ENCODE results near the gene DPY19L3. TPM values are rescaled to one million over a fixed set of nuclear protein-coding genes. Genes with fewer than 3 reads are reported as not detected.

Gene DPY19L3
- total and polyA plus RNA-seq, 2 experiments from 2014 or later = 12.9 to 51.4 TPM

DNA sequence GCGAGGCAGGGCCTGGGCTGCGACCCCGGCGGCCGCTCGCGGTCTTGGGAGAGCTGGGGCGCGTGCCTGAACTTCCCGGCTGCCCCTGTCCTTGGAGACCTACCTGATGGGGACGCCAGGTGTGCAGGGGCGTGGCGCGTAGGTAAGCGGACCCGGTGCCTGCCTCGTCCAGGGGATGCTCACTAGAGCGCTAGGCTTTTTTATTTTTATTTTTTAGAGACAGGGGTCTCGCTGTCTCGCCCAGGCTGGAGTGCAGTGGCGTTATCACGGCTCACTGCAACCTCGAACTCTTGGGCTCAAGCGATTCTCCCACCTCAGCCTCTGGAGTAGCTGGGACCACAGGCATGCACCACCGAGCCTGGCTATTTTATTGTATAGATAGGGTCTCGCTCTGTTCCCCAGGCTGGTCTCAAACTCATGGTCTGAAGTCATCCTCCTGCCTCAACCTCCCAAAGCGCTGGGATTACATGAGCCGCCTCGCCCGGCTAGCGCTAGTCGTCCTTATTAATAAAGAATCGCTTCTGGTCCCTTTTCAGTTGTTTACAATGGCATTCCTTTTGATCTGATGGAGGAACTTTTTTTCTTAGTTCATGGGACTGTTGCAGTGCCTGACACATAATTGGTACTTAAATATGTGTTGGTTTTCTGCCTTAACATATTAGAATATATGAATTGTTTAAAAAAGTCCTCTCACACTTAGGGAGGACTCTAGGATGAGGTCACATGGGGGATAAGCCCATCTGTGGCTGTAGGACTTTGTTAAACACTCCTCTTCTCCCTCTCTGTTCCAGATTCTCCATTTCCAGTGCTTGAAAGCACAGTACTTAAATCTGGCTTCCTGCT is 812 bp downstream of the DPY19L3 start:
- H3K9me2 ChIP-seq (replicated peaks; ENCODE audit: insufficient read depth) = no peaks in the 10 kb centered on the region
- peaks cover 9% of the 10 kb centered on the region for H3K4me1 ChIP-seq (ENCODE audit: insufficient read depth)
- WGBS (ENCODE audit: low lambda C conversion rate, missing lambda C conversion rate) = 8% methylated on average over 20 of the region's 33 CpGs
- no peaks in the 10 kb centered on the region for H3K27me3 ChIP-seq
- DNase-seq (ENCODE audit: low spot score) = no peak
- TF ChIP-seq EZH2 (IDR thresholded peaks at IDR 0.05; ENCODE audit: borderline replicate concordance) (no peak), EZH2phosphoT487 (IDR thresholded peaks at IDR 0.05; ENCODE audit: low read depth, severe bottlenecking, unreplicated experiment) (no peak)
- TF ChIP-seq, protein P1, sequence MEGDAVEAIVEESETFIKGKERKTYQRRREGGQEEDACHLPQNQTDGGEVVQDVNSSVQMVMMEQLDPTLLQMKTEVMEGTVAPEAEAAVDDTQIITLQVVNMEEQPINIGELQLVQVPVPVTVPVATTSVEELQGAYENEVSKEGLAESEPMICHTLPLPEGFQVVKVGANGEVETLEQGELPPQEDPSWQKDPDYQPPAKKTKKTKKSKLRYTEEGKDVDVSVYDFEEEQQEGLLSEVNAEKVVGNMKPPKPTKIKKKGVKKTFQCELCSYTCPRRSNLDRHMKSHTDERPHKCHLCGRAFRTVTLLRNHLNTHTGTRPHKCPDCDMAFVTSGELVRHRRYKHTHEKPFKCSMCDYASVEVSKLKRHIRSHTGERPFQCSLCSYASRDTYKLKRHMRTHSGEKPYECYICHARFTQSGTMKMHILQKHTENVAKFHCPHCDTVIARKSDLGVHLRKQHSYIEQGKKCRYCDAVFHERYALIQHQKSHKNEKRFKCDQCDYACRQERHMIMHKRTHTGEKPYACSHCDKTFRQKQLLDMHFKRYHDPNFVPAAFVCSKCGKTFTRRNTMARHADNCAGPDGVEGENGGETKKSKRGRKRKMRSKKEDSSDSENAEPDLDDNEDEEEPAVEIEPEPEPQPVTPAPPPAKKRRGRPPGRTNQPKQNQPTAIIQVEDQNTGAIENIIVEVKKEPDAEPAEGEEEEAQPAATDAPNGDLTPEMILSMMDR (IDR thresholded peaks at IDR 0.05; ENCODE audit: poor library complexity) = no peak
- H3K27ac ChIP-seq = peak overlapping the region; percentile 99
- peaks cover 50% of the 10 kb centered on the region for H3K79me2 ChIP-seq
- no peaks in the 10 kb centered on the region for H3K36me3 ChIP-seq (replicated peaks; ENCODE audit: insufficient read depth, low read depth)
- H3K9me3 ChIP-seq (ENCODE audit: low read depth) = no peaks in the 10 kb centered on the region
- H2AFZ ChIP-seq = peak overlapping the region; percentile 86
- H3K4me3 ChIP-seq = peak overlapping the region; percentile 67
- peak overlapping the region; percentile 90 for H3K4me2 ChIP-seq
- H4K20me1 ChIP-seq (ENCODE audit: insufficient read depth, poor library complexity, severe bottlenecking) = no peaks in the 10 kb centered on the region

DNA sequence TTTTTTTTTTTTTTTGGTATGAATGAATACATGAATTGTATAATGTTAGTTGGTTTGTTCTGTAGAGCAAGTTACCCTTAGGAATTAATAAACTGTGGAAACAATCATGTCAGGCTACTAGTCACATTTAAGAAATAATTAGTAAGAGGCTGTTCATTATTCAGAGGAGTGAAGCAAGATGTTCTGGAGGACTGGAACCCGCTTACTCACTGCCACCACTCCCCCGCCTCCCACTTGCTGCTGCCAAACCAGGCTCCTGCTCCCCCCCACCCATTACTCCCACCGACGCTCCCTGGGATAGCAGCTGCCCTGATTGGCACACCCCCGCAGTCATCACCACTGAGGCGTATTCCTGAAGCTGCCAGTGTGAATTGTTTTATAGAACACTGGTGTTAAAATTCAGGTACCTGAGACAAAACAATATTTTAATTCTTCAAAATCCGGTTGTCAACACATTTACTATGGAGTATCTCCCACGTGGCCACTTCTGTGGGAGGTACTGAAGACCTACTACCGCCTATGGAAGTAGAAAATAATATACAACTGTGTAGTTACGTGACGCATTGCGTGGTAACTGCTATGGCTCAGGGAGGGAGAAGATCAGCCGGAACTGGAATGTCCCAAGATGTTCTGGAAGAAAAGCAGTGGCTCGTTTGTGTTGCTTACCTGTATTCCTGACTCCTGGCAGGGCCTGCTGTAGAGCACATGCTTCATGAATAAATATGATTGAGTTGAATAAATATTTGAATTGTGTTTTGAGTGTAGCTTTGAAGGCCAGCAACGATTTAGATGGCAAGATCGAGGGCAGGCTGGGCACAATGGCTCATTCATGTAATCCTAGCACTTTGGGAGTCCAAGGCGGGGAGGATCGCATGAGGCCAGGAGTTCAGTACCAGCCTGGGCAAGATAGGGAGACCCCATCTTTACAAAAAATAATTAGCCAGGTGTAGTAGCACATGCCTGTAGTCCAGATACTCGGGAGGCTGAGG is 1.7 kb downstream of the DPY19L3 start:
- H3K27ac ChIP-seq = no peak overlapping the region
- H3K4me3 ChIP-seq = no peak overlapping the region
- WGBS (ENCODE audit: low lambda C conversion rate, missing lambda C conversion rate) = 87% methylated on average over 19 of the region's 19 CpGs

DNA sequence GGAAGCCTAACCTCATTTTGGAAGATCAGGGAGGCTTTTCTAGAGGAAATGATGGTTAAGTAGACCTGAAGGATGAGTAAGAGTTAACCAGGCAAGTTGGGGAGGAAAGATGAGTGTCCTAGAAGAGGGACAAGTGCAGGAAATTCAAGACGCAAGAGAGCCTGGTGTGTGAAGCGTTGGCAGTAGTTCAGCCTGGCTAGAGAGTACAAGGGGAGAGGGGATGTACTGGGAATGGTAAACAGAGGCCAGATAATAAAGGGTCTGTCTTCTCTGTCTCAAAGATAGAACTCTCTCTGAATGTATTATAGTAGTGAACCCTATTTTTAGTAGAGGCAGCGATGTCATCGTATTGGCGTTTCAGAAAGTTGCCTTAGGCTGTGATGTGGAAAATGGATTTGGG is 9.7 kb downstream of the DPY19L3 start:
- Histone ChIP-seq H3K27me3 (no peaks in the 10 kb centered on the region), H3K4me2 (no peak overlapping the region), H3K36me3 (replicated peaks; ENCODE audit: insufficient read depth, low read depth) (no peaks in the 10 kb centered on the region), H3K4me3 (no peak overlapping the region), H3K9me2 (replicated peaks; ENCODE audit: insufficient read depth) (no peaks in the 10 kb centered on the region), H3K9me3 (ENCODE audit: low read depth) (no peaks in the 10 kb centered on the region), H3K79me2 (peaks cover 4% of the 10 kb centered on the region), H2AFZ (no peak overlapping the region), H3K4me1 (ENCODE audit: insufficient read depth) (no peaks in the 10 kb centered on the region), H4K20me1 (ENCODE audit: insufficient read depth, poor library complexity, severe bottlenecking) (no peaks in the 10 kb centered on the region), H3K27ac (no peak overlapping the region)
- TF ChIP-seq EZH2 (IDR thresholded peaks at IDR 0.05; ENCODE audit: borderline replicate concordance) (no peak), EZH2phosphoT487 (IDR thresholded peaks at IDR 0.05; ENCODE audit: low read depth, severe bottlenecking, unreplicated experiment) (no peak)
- TF ChIP-seq, protein P1 (IDR thresholded peaks at IDR 0.05; ENCODE audit: poor library complexity) = no peak
- 96% methylated on average over 5 of the region's 5 CpGs for WGBS (ENCODE audit: low lambda C conversion rate, missing lambda C conversion rate)
- DNase-seq (ENCODE audit: low spot score) = no peak

More for the DNA sequence above, 1.7 kb downstream of the DPY19L3 start:
- Histone ChIP-seq H3K4me1 (ENCODE audit: insufficient read depth) (peaks cover 9% of the 10 kb centered on the region), H2AFZ (no peak overlapping the region), H3K4me2 (peak overlapping the region; percentile 90), H3K27me3 (no peaks in the 10 kb centered on the region), H3K79me2 (peaks cover 52% of the 10 kb centered on the region), H3K9me2 (replicated peaks; ENCODE audit: insufficient read depth) (no peaks in the 10 kb centered on the region), H4K20me1 (ENCODE audit: insufficient read depth, poor library complexity, severe bottlenecking) (no peaks in the 10 kb centered on the region), H3K9me3 (ENCODE audit: low read depth) (no peaks in the 10 kb centered on the region), H3K36me3 (replicated peaks; ENCODE audit: insufficient read depth, low read depth) (no peaks in the 10 kb centered on the region)
- DNase-seq (ENCODE audit: low spot score) = no peak
- no peak for TF ChIP-seq EZH2phosphoT487 (IDR thresholded peaks at IDR 0.05; ENCODE audit: low read depth, severe bottlenecking, unreplicated experiment)
- TF ChIP-seq EZH2 (IDR thresholded peaks at IDR 0.05; ENCODE audit: borderline replicate concordance) = no peak
- TF ChIP-seq, protein P1 (IDR thresholded peaks at IDR 0.05; ENCODE audit: poor library complexity) = no peak
